ELF-1 (cell line): ENCODE results near the gene CPSF4.
A peak's percentile ranks its signal among the peaks of the same experiment; 100 is the strongest.

ENCODE experiments used
- DNase-seq: peaks from one replicate; pipeline ENCODE4 v3.0.0-alpha.2; 2016; ENCODE audit warnings: low read depth, low spot score

Gene CPSF4

GRCh38 chr7:99438573-99439480 is at the start of gene CPSF4, which contains the start of gene PTCD1:
Gene CPSF4 (plus strand): TSS chr7:99438943. CDS start chr7:99439083, 140 bp downstream.
Gene PTCD1 (minus strand): TSS chr7:99438798. CDS start chr7:99435242, 3,556 bp downstream.
- DNase-seq, result peak; percentile 95

GRCh38 chr7:99389772-99390171 is 49.0 kb upstream of the CPSF4 start:
- no peak for DNase-seq

- DNase-seq, result no peak
Observed at GRCh38 chr7:99390941-99391602, 47.7 kb upstream of the CPSF4 start.

GRCh38 chr7:99392046-99392445 is 46.7 kb upstream of the CPSF4 start:
- no peak for DNase-seq

GRCh38 chr7:99392659-99393354 is 45.9 kb upstream of the CPSF4 start:
- DNase-seq, result peak; percentile 93

GRCh38 chr7:99393355-99394187 is 45.2 kb upstream of the CPSF4 start:
- peak; percentile 94 for DNase-seq

- no peak for DNase-seq
Observed at GRCh38 chr7:99394188-99394502, 44.6 kb upstream of the CPSF4 start.

GRCh38 chr7:99395616-99396327 is 43.0 kb upstream of the CPSF4 start:
- DNase-seq, result no peak

GRCh38 chr7:99396418-99397296 is 42.1 kb upstream of the CPSF4 start:
- no peak for DNase-seq

- no peak for DNase-seq
Observed at GRCh38 chr7:99397297-99397983, 41.3 kb upstream of the CPSF4 start.

- DNase-seq, result no peak
Observed at GRCh38 chr7:99398891-99399445, 39.8 kb upstream of the CPSF4 start.

- no peak for DNase-seq
Observed at GRCh38 chr7:99399597-99399996, 39.1 kb upstream of the CPSF4 start.

GRCh38 chr7:99402854-99403253 is 35.9 kb upstream of the CPSF4 start:
- no peak for DNase-seq

- no peak for DNase-seq
Observed at GRCh38 chr7:99403764-99404163, 35.0 kb upstream of the CPSF4 start.

- no peak for DNase-seq
Observed at GRCh38 chr7:99404235-99404976, 34.3 kb upstream of the CPSF4 start.

- DNase-seq, result no peak
Observed at GRCh38 chr7:99404977-99405320, 33.8 kb upstream of the CPSF4 start.

GRCh38 chr7:99406557-99406956 is 32.2 kb upstream of the CPSF4 start:
- no peak for DNase-seq

- no peak for DNase-seq
Observed at GRCh38 chr7:99407872-99408378, 30.8 kb upstream of the CPSF4 start.
